ENCODE measurements around the gene SYNCRIP. TPM values are rescaled to one million over a fixed set of nuclear protein-coding genes. Genes with fewer than 3 reads are reported as not detected.
A peak's percentile ranks its signal among the peaks of the same experiment; 100 is the strongest.

The SYNCRIP gene
- total and polyA plus RNA-seq, 2 donors (not counting 1 experiment from before 2014, with no cell fraction given), result 7.9 to 88.5 TPM

DNA sequence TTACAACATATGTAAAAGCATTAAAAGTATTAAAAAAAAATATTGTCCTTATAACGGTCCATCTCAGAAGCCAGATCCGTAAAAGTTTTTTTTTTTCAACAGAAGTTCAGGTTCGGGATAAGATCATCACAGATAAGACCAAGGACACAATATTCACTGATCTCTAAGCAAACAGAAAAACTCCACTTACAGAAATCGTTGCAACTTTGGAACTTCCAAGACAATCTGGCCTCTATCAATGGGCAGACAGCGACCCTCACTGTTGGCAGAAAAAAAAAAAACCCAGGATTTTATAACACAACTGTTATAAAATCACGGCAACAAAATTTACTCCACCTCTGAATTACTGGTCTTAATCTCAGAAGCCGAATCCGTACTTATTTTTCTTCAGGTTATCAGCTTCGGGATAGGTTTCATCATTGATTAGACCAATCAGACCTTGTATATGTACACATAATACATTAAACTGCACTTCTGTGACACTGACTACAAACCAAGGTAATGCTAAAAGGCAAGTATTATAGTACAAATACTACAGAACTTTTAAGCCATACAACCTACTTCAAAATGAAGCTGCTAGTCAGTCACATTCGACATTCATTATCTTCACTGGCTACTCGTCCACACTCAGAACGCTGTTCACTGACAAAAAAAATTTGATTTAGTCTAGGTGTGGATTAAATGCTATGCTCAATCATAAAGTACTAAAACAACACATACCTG, 34.7 kb upstream of the SYNCRIP start:
- ChIA-PET CTCF (interaction anchor here (0.7 to 4.1 kb wide), 9 partner anchors 8 to 194 kb away, joined by 3 to 43 read pairs (median 8); partner anchors contain the start of gene SYNCRIP), POLR2A (interaction anchor here (0.7 to 6.1 kb wide), 8 partner anchors 8 to 227 kb away, joined by 3 to 193 read pairs (median 8); partner anchors contain the start of genes NT5E, SNX14 and SYNCRIP)
- Histone ChIP-seq H4K20me1 (ENCODE audit: control insufficient read depth, insufficient read depth, low read length, poor library complexity, severe bottlenecking) (peaks cover 8% of the 10 kb centered on the region), H2AFZ (ENCODE audit: insufficient read depth, low read depth, low read length, poor library complexity, severe bottlenecking) (no peak overlapping the region), H3K4me2 (replicated peaks; ENCODE audit: low read depth, low read length, poor library complexity, severe bottlenecking) (peak overlapping the region; percentile 88), H3K27ac (ENCODE audit: low read length in 2 of 2) (peak overlapping the region in 1 of 2 donors; percentile 89), H3K9me3 (ENCODE audit: control extremely low read depth in 1 of 3, control insufficient read depth in 2 of 3, insufficient read depth in 1 of 3, low read length in 2 of 3) (no peaks in the 10 kb centered on the region), H3K9ac (ENCODE audit: low read length) (peak overlapping the region; percentile 97), H3K27me3 (replicated peaks in 1 of 4; ENCODE audit: control extremely low read depth in 1 of 4, control insufficient read depth in 3 of 4, insufficient read depth in 4 of 4, low read length in 3 of 4) (no peaks in the 10 kb centered on the region), H3K36me3 (replicated peaks in 1 of 2; ENCODE audit: control extremely low read depth in 1 of 2, control insufficient read depth in 1 of 2, extremely low read depth in 1 of 2, insufficient read depth in 2 of 2, low read length in 1 of 2) (peaks cover 0 to 9% of the 10 kb centered on the region in 2 experiments), H3K4me3 (ENCODE audit: control extremely low read depth in 1 of 5, extremely low read depth in 1 of 5, insufficient read depth in 1 of 5, low read depth in 2 of 5, low read length in 4 of 5) (peak overlapping the region; percentile 69 to 98 (median 91)), H3K79me2 (ENCODE audit: control insufficient read depth, insufficient read depth, low read length) (peaks cover 40% of the 10 kb centered on the region), H3K4me1 (ENCODE audit: control insufficient read depth in 2 of 2, insufficient read depth in 2 of 2, low read length in 2 of 2) (peaks cover 25 to 36% of the 10 kb centered on the region in 2 donors)
- intact Hi-C loops (cut with micrococcal nuclease), result loop anchor here (5.0 to 10.0 kb wide), 4 partner anchors 53 to 1477 kb away; partner anchors contain the start of genes NT5E and ZNF292
- H3K4me1 Mint-ChIP-seq, result peaks cover 58% of the 10 kb centered on the region
- no peaks in the 10 kb centered on the region for H3K27me3 Mint-ChIP-seq
- no peaks in the 10 kb centered on the region for H3K9me3 Mint-ChIP-seq (ENCODE audit: insufficient read depth)
- DNase-seq (peak; percentile 25), ATAC-seq (ENCODE audit: low read depth) (no peak)
- peak overlapping the region; percentile 92 for H3K4me3 Mint-ChIP-seq
- H3K27ac Mint-ChIP-seq, result peak overlapping the region; percentile 95
- 0% methylated on average over 8 of the region's 12 CpGs for WGBS (ENCODE audit: insufficient coverage)
- no peak for TF ChIP-seq EZH2 (IDR thresholded peaks at IDR 0.05; ENCODE audit: borderline replicate concordance, insufficient read depth, low read depth, low read length, poor library complexity, severe bottlenecking)
- TF ChIP-seq, protein P1, sequence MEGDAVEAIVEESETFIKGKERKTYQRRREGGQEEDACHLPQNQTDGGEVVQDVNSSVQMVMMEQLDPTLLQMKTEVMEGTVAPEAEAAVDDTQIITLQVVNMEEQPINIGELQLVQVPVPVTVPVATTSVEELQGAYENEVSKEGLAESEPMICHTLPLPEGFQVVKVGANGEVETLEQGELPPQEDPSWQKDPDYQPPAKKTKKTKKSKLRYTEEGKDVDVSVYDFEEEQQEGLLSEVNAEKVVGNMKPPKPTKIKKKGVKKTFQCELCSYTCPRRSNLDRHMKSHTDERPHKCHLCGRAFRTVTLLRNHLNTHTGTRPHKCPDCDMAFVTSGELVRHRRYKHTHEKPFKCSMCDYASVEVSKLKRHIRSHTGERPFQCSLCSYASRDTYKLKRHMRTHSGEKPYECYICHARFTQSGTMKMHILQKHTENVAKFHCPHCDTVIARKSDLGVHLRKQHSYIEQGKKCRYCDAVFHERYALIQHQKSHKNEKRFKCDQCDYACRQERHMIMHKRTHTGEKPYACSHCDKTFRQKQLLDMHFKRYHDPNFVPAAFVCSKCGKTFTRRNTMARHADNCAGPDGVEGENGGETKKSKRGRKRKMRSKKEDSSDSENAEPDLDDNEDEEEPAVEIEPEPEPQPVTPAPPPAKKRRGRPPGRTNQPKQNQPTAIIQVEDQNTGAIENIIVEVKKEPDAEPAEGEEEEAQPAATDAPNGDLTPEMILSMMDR (IDR thresholded peaks at IDR 0.05), result no peak

Data from B cell (primary cell).